Muscle of leg (tissue), 11 donors: ENCODE data around the gene GABRR2. TPM values are rescaled to one million over a fixed set of nuclear protein-coding genes. Genes with fewer than 3 reads are reported as not detected.
A peak's percentile ranks its signal among the peaks of the same experiment; 100 is the strongest.

Experiments used
- DNase-seq: peaks from one replicate; pipeline ENCODE4 v3.0.0; 2013
- H3K27ac ChIP-seq: one replicate; pipeline ENCODE4 v1.5.1; 2013; ENCODE audit warnings: mild to moderate bottlenecking, low read length, control low read depth
- H3K27me3 ChIP-seq: one replicate; pipeline ENCODE4 v1.6.1; 2013; ENCODE audit warnings: low read length; ENCODE audit not compliant: control insufficient read depth, insufficient read depth
- H3K36me3 ChIP-seq: one replicate; pipeline ENCODE4 v1.6.1; 2013; ENCODE audit warnings: low read length; ENCODE audit not compliant: control insufficient read depth, insufficient read depth
- H3K4me1 ChIP-seq: one replicate; pipeline ENCODE4 v1.6.1; 2013; ENCODE audit warnings: low read length; ENCODE audit not compliant: control insufficient read depth, insufficient read depth
- H3K4me3 ChIP-seq: one replicate; pipeline ENCODE4 v1.5.1; 2013; ENCODE audit warnings: low read length, control low read depth
- H3K9me3 ChIP-seq: replicated peaks from 2 replicates; pipeline ENCODE4 v1.6.1; 2013; ENCODE audit warnings: low read depth, low read length; ENCODE audit not compliant: control insufficient read depth
- WGBS: methylation state at CpG from one replicate; pipeline ENCODE4 v1.1.5; 2013; ENCODE audit warnings: missing lambda C conversion rate; ENCODE audit not compliant: insufficient coverage; 5-methylcytosine and 5-hydroxymethylcytosine counted together
- polyA plus RNA-seq, 8 donors: library from polyadenylated mRNA; unstranded; fragments of 120-200 nt; gene quantifications; one replicate each; pipeline versions ENCODE4 v1.2.1 to v1.2.3, GENCODE V29; 2013; ENCODE audit warnings: inconsistent platforms in 1 of 8, low replicate concordance in 1 of 8; ENCODE audit not compliant: insufficient read length in 8 of 8, insufficient read depth in 1 of 8
- total RNA-seq: library from RNA; stranded (reverse); fragments of 120-200 nt; gene quantifications from one replicate; pipeline ENCODE4 v1.2.4, GENCODE V29; 2013

The GABRR2 gene
- total and polyA plus RNA-seq, 9 donors: 0.41 to 2.1 (median 0.80) TPM

- Histone ChIP-seq H3K4me1 (no peaks in the 10 kb centered on the region), H3K9me3 (no peaks in the 10 kb centered on the region), H3K27ac (no peak overlapping the region), H3K27me3 (no peaks in the 10 kb centered on the region), H3K36me3 (peaks cover 30% of the 10 kb centered on the region), H3K4me3 (no peak overlapping the region)
- no peak for DNase-seq
- WGBS: no CpG with 5 or more reads among the region's 1 CpG
Measured at GRCh38 chr6:89328976-89329375, 13.9 kb upstream of the GABRR2 start.

DNA sequence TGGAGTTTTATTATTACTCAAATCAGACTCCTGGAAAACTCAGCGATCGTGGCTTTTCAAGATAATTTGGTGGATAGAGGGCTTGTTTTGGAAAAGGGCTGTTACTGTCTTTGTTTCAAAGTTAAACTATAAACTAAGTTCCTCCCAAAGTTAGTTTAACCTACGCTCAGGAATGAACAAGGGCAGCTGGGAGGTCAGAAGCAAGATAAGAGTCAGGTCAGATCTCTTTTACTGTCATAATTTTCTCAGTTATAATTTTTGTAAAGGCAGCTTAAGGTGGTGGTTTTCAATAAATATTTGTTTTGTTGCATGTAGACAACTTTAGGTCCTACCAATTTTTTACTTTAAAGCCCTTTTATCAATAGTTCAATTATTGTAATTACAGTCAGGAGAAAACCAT is 9.2 kb upstream of the GABRR2 start:
- Histone ChIP-seq H3K4me1 (no peaks in the 10 kb centered on the region), H3K9me3 (peaks cover 3% of the 10 kb centered on the region), H3K27ac (no peak overlapping the region), H3K4me3 (no peak overlapping the region), H3K36me3 (peaks cover 17% of the 10 kb centered on the region), H3K27me3 (no peaks in the 10 kb centered on the region)
- WGBS: no CpG with 5 or more reads among the region's 3 CpGs
- DNase-seq: no peak

GRCh38 chr6:89323511-89323971 is 8.4 kb upstream of the GABRR2 start:
- peaks cover 3% of the 10 kb centered on the region for H3K9me3 ChIP-seq
- no peak for DNase-seq
- no peaks in the 10 kb centered on the region for H3K27me3 ChIP-seq
- no peak overlapping the region for H3K4me3 ChIP-seq
- H3K4me1 ChIP-seq: no peaks in the 10 kb centered on the region
- peak overlapping the region; percentile 23 for H3K27ac ChIP-seq
- H3K36me3 ChIP-seq: peaks cover 15% of the 10 kb centered on the region
- no CpG with 5 or more reads among the region's 3 CpGs for WGBS

DNA sequence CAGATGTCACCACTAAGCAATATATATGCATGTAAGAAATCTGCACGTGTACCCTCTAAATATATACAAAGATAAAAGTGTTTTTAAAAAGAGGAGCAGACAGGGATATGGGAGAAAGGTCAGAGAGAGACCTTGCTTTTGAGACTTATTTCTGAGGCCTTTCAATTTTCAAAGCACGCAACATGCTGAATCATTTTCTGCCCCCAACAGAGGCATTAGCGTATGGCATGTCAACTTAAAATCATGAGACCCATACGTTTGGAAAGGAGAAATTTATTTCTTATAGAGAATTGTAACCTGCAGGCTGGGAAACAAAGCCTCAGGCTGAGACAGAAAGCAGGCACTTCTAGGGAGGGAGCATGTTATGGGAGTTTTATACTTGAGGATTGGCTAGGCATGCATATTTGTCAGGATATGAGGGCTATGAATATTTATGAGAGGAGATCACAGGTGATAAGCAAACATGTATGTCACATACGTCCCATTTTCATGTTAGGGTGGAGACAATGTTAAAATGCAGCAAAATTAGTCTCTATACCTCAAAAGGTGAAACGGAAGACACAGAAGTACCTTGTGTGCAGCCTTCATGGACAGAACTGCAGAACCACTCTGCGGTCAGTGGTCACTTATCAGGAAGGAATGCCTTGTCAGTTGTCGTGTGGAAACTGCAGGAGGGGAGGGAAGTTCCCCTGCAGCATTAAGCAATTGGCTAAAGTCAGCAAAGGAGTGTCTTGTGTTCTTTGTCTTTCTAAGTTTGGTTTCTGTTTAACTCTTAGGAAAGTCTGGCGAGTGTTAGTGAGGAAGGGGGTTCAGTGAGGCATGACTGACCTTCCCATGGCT is 6.3 kb upstream of the GABRR2 start:
- DNase-seq: peak; percentile 50
- Histone ChIP-seq H3K9me3 (peaks cover 3% of the 10 kb centered on the region), H3K4me3 (no peak overlapping the region), H3K27ac (peak overlapping the region; percentile 7), H3K4me1 (no peaks in the 10 kb centered on the region), H3K36me3 (peaks cover 7% of the 10 kb centered on the region), H3K27me3 (no peaks in the 10 kb centered on the region)
- WGBS: 89% methylated on average over 7 of the region's 9 CpGs

DNA sequence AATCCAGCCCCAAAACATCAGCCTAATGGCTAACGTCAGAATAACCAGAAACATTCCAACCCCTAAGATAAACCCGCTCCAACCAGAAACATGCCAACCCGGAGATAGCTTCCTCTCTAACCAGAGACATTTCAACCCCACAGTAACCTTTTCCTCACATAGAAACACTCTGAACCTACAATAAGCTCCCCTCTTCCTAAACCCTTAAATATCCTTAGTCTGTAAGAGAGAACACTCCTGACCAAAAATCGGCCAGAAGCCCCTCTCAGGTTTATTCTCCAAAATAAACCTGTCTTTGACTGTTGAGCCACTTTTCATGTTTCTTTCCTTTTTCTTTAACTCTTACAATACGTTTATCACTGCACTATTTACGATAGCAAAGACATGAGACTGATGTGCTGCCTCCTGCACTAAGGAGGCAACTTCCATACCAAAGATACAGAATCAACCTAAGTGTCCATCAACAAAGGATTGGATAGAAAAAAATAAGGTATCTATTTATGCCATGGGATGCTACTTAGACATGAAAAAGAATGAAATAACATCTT is 5.0 kb upstream of the GABRR2 start:
- 95% methylated on average over 3 of the region's 6 CpGs for WGBS
- no peak for DNase-seq
- peaks cover 3% of the 10 kb centered on the region for H3K9me3 ChIP-seq
- no peaks in the 10 kb centered on the region for H3K4me1 ChIP-seq
- no peak overlapping the region for H3K27ac ChIP-seq
- H3K27me3 ChIP-seq: no peaks in the 10 kb centered on the region
- no peak overlapping the region for H3K4me3 ChIP-seq
- H3K36me3 ChIP-seq: peaks cover 3% of the 10 kb centered on the region

- H3K4me3 ChIP-seq: no peak overlapping the region
- H3K36me3 ChIP-seq: peaks cover 6% of the 10 kb centered on the region
- peaks cover 3% of the 10 kb centered on the region for H3K9me3 ChIP-seq
- H3K27ac ChIP-seq: no peak overlapping the region
- no peak for DNase-seq
- no peaks in the 10 kb centered on the region for H3K27me3 ChIP-seq
- peaks cover 18% of the 10 kb centered on the region for H3K4me1 ChIP-seq
Measured at GRCh38 chr6:89317067-89317466, 2.0 kb upstream of the GABRR2 start.

DNA sequence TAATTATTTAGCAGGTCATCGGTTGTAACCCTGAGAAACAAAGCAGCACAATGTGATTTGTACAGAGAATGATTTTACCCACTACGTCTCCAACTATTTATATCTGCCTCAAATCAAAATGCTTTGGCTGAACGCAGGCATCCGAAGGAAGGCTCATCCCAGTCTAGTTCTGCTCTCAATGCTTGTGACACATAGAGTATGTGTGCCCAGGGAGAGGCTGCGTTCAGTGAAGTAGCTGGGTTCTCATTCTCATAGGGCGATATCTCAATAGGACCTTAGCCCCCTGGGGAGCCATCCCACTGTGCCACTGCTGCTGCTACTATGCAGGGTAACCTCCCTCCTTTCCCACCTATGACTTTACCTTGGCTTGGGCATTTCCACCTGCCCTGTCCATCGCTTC is 407 bp downstream of the GABRR2 start:
- no peaks in the 10 kb centered on the region for H3K9me3 ChIP-seq
- H3K27me3 ChIP-seq: no peaks in the 10 kb centered on the region
- peaks cover 3% of the 10 kb centered on the region for H3K36me3 ChIP-seq
- peaks cover 32% of the 10 kb centered on the region for H3K4me1 ChIP-seq
- no peak overlapping the region for H3K27ac ChIP-seq
- WGBS: no CpG with 5 or more reads among the region's 7 CpGs
- DNase-seq: no peak
- no peak overlapping the region for H3K4me3 ChIP-seq

DNA sequence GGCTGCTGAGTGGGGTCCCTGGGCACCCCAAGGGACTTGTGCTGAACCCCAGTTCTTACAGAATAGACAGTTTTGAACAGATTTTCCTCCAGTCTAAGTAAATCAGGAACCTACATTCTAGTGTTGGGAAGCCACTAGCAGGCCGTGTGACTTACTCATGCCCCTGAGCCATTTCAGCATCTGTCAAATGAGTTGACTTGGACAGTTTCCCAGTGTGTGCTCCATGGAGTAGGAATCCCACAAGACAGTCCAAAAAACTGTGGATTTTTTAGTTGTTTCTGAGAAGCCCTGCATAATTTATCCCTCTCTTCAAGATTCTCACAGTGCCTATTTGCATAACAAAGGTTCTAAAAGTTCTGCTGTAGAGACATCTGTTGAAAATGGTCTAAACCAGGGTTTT is 2.1 kb downstream of the GABRR2 start:
- no CpG with 5 or more reads among the region's 1 CpG for WGBS
- H3K4me3 ChIP-seq: no peak overlapping the region
- no peaks in the 10 kb centered on the region for H3K9me3 ChIP-seq
- peaks cover 3% of the 10 kb centered on the region for H3K36me3 ChIP-seq
- H3K27ac ChIP-seq: peak overlapping the region; percentile 93
- peaks cover 32% of the 10 kb centered on the region for H3K4me1 ChIP-seq
- peak; percentile 93 for DNase-seq
- no peaks in the 10 kb centered on the region for H3K27me3 ChIP-seq

- H3K4me1 ChIP-seq: peaks cover 32% of the 10 kb centered on the region
- no peaks in the 10 kb centered on the region for H3K27me3 ChIP-seq
- peak overlapping the region; percentile 18 for H3K4me3 ChIP-seq
- 18% methylated on average over 6 of the region's 9 CpGs for WGBS
- DNase-seq: peak; percentile 93
- H3K9me3 ChIP-seq: no peaks in the 10 kb centered on the region
- H3K36me3 ChIP-seq: peaks cover 3% of the 10 kb centered on the region
- H3K27ac ChIP-seq: peak overlapping the region; percentile 93
Measured at GRCh38 chr6:89311853-89312531, 3.1 kb downstream of the GABRR2 start.

- Histone ChIP-seq H3K9me3 (no peaks in the 10 kb centered on the region), H3K4me1 (peaks cover 32% of the 10 kb centered on the region), H3K27ac (peak overlapping the region; percentile 93), H3K36me3 (peaks cover 3% of the 10 kb centered on the region), H3K27me3 (no peaks in the 10 kb centered on the region), H3K4me3 (no peak overlapping the region)
- 21% methylated on average over 2 of the region's 5 CpGs for WGBS
- no peak for DNase-seq
Measured at GRCh38 chr6:89311530-89311852, 3.6 kb downstream of the GABRR2 start.
